ENCODE data around the gene SUSD3.

DNA sequence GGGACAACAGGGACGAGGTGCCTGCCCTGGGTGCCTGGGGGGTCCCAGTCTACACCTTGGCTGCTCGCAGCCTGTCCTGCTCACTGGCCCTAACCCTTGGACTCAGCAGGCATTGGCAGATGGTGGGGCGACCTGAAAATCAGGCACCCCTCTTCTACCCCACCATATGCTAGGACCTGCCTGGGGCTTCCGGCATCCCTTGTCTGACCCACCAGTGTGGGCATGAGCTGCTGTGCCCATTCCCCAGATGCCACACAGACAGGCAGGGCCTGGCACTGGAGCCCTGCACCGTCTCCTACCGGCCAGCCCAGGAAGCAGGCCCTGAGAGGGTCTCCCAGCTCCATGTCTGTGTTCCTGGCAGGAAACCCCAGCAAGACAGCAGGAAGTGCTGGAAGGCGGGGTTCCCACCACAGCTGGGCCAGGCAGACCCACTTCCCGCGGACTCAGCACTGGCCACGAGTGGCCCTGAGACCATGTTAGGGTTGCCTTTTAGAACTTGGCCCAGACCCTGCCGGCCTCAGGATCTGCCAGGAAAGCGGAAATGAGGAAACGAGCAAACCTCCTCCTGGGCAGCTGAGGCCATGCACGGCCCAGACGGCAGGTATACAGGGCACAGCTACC, 72.5 kb downstream of the SUSD3 start:
- TF ChIP-seq, protein P1, sequence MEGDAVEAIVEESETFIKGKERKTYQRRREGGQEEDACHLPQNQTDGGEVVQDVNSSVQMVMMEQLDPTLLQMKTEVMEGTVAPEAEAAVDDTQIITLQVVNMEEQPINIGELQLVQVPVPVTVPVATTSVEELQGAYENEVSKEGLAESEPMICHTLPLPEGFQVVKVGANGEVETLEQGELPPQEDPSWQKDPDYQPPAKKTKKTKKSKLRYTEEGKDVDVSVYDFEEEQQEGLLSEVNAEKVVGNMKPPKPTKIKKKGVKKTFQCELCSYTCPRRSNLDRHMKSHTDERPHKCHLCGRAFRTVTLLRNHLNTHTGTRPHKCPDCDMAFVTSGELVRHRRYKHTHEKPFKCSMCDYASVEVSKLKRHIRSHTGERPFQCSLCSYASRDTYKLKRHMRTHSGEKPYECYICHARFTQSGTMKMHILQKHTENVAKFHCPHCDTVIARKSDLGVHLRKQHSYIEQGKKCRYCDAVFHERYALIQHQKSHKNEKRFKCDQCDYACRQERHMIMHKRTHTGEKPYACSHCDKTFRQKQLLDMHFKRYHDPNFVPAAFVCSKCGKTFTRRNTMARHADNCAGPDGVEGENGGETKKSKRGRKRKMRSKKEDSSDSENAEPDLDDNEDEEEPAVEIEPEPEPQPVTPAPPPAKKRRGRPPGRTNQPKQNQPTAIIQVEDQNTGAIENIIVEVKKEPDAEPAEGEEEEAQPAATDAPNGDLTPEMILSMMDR (IDR thresholded peaks at IDR 0.05; ENCODE audit: borderline replicate concordance, extremely low read depth, low read length, poor library complexity, severe bottlenecking), result no peak
- no peak for TF ChIP-seq EZH2 (IDR thresholded peaks at IDR 0.05; ENCODE audit: borderline replicate concordance, low read depth, low read length, severe bottlenecking)
